Erythroblast (primary cell): ENCODE data around the gene RPL9.

Experiments used
- GATA1 ChIP-seq: IDR thresholded peaks from 2 replicates; pipeline ENCODE4 v1.6.1; 2011; ENCODE audit warnings: low read depth, mild to moderate bottlenecking, control low read depth, low read length, moderate library complexity
- POLR2A ChIP-seq: IDR thresholded peaks from 2 replicates; pipeline ENCODE4 v1.6.1; 2011; ENCODE audit warnings: mild to moderate bottlenecking, low read length

- no peak for TF ChIP-seq POLR2A
- TF ChIP-seq GATA1 = no peak
These were observed 42.9 kb downstream of the RPL9 start for GRCh38 chr4:39415678-39416283.
